Measurements from ENCODE around the gene LITAF. TPM values are rescaled to one million over a fixed set of nuclear protein-coding genes. Genes with fewer than 3 reads are reported as not detected.
"Not testable (repeated sequence)": the region's sequence is repeated elsewhere in the genome, so short reads cannot be mapped to it uniquely, and the experiment has no call there.

LITAF gene
- total and polyA plus RNA-seq, 7 experiments from 2014 or later = 126 to 563 (median 264) TPM

GRCh38 chr16:11514283-11514682, 72.4 kb downstream of the LITAF start:
- Mint-ChIP-seq H3K4me3 (no peak overlapping the region), H3K36me3 (no peaks in the 10 kb centered on the region), H3K9me3 (no peaks in the 10 kb centered on the region), H3K27me3 (no peaks in the 10 kb centered on the region), H3K27ac (no peak overlapping the region), H3K4me1 (peaks cover 0 to 2% (median 0%) of the 10 kb centered on the region in 7 donors)
- no peaks in the 10 kb centered on the region for H3K36me3 ChIP-seq (ENCODE audit: control insufficient read depth in 2 of 3, insufficient read depth in 3 of 3, low read length in 3 of 3)
- ATAC-seq (no peak), DNase-seq (no peak)
- no peak overlapping the region for H3K4me3 ChIP-seq (ENCODE audit: low read length)
- H3K27ac ChIP-seq (ENCODE audit: low read depth, low read length) = no peak overlapping the region
- intact Hi-C loops (cut with micrococcal nuclease) = no loop called here
- no peaks in the 10 kb centered on the region for H3K4me1 ChIP-seq (ENCODE audit: control insufficient read depth in 2 of 2, insufficient read depth in 2 of 2, low read length in 2 of 2)
- no peaks in the 10 kb centered on the region for H3K27me3 ChIP-seq (ENCODE audit: control insufficient read depth in 2 of 2, insufficient read depth in 2 of 2, low read length in 2 of 2)
- ChIA-PET POLR2A (no interaction called here), CTCF (no interaction called here)
- no peaks in the 10 kb centered on the region for H3K9me3 ChIP-seq (ENCODE audit: control insufficient read depth in 2 of 3, low read length in 3 of 3)

GRCh38 chr16:11513366-11513765, 73.4 kb downstream of the LITAF start:
- H3K27me3 Mint-ChIP-seq; H3K4me1 Mint-ChIP-seq; POLR2A ChIA-PET; H3K4me3 ChIP-seq (ENCODE audit: low read length); H3K27ac Mint-ChIP-seq; H3K36me3 ChIP-seq (ENCODE audit: control insufficient read depth in 2 of 3, insufficient read depth in 3 of 3, low read length in 3 of 3); H3K4me1 ChIP-seq (ENCODE audit: control insufficient read depth in 2 of 2, insufficient read depth in 2 of 2, low read length in 2 of 2); intact Hi-C loops (cut with micrococcal nuclease); H3K36me3 Mint-ChIP-seq; DNase-seq; H3K27ac ChIP-seq (ENCODE audit: low read depth, low read length); H3K27me3 ChIP-seq (ENCODE audit: control insufficient read depth in 2 of 2, insufficient read depth in 2 of 2, low read length in 2 of 2); H3K9me3 ChIP-seq (ENCODE audit: control insufficient read depth in 2 of 3, low read length in 3 of 3); ATAC-seq; H3K4me3 Mint-ChIP-seq; H3K9me3 Mint-ChIP-seq: not testable (repeated sequence)
- CTCF ChIA-PET = interaction anchor here (0.7 kb wide), 1 partner anchor 511 kb away, joined by 6 read pairs; no protein-coding TSS in a partner anchor

GRCh38 chr16:11511801-11512200, 74.9 kb downstream of the LITAF start:
- Mint-ChIP-seq H3K9me3 (no peaks in the 10 kb centered on the region), H3K36me3 (no peaks in the 10 kb centered on the region), H3K27me3 (no peaks in the 10 kb centered on the region), H3K4me1 (no peaks in the 10 kb centered on the region), H3K4me3 (no peak overlapping the region), H3K27ac (no peak overlapping the region)
- H3K27ac ChIP-seq (ENCODE audit: low read depth, low read length) = no peak overlapping the region
- intact Hi-C loops (cut with micrococcal nuclease) = no loop called here
- ChIA-PET POLR2A (interaction anchor here (0.6 kb wide), 1 partner anchor 148 kb away, joined by 3 read pairs; no protein-coding TSS in a partner anchor), CTCF (no interaction called here)
- ATAC-seq = no peak
- no peaks in the 10 kb centered on the region for H3K9me3 ChIP-seq (ENCODE audit: control insufficient read depth in 2 of 3, low read length in 3 of 3)
- no peaks in the 10 kb centered on the region for H3K36me3 ChIP-seq (ENCODE audit: control insufficient read depth in 2 of 3, insufficient read depth in 3 of 3, low read length in 3 of 3)
- no peak for DNase-seq
- no peaks in the 10 kb centered on the region for H3K4me1 ChIP-seq (ENCODE audit: control insufficient read depth in 2 of 2, insufficient read depth in 2 of 2, low read length in 2 of 2)
- H3K4me3 ChIP-seq (ENCODE audit: low read length) = no peak overlapping the region
- H3K27me3 ChIP-seq (ENCODE audit: control insufficient read depth in 2 of 2, insufficient read depth in 2 of 2, low read length in 2 of 2) = no peaks in the 10 kb centered on the region

- H3K27ac ChIP-seq (ENCODE audit: low read depth, low read length) = no peak overlapping the region
- Mint-ChIP-seq H3K4me3 (no peak overlapping the region), H3K36me3 (no peaks in the 10 kb centered on the region), H3K27ac (no peak overlapping the region), H3K9me3 (no peaks in the 10 kb centered on the region), H3K27me3 (no peaks in the 10 kb centered on the region), H3K4me1 (no peaks in the 10 kb centered on the region)
- intact Hi-C loops (cut with micrococcal nuclease) = no loop called here
- DNase-seq (no peak), ATAC-seq (no peak)
- POLR2A ChIA-PET = no interaction called here
- no peaks in the 10 kb centered on the region for H3K27me3 ChIP-seq (ENCODE audit: control insufficient read depth in 2 of 2, insufficient read depth in 2 of 2, low read length in 2 of 2)
- CTCF ChIA-PET = no interaction called here
- no peak overlapping the region for H3K4me3 ChIP-seq (ENCODE audit: low read length)
- H3K36me3 ChIP-seq (ENCODE audit: control insufficient read depth in 2 of 3, insufficient read depth in 3 of 3, low read length in 3 of 3) = no peaks in the 10 kb centered on the region
- H3K4me1 ChIP-seq (ENCODE audit: control insufficient read depth in 2 of 2, insufficient read depth in 2 of 2, low read length in 2 of 2) = no peaks in the 10 kb centered on the region
- no peaks in the 10 kb centered on the region for H3K9me3 ChIP-seq (ENCODE audit: control insufficient read depth in 2 of 3, low read length in 3 of 3)
Measured at GRCh38 chr16:11511328-11511727, 75.4 kb downstream of the LITAF start.

GRCh38 chr16:11510178-11510973, 76.3 kb downstream of the LITAF start:
- DNase-seq = no peak
- Mint-ChIP-seq H3K27ac (no peak overlapping the region), H3K36me3 (no peaks in the 10 kb centered on the region), H3K9me3 (no peaks in the 10 kb centered on the region), H3K27me3 (no peaks in the 10 kb centered on the region), H3K4me3 (no peak overlapping the region), H3K4me1 (no peaks in the 10 kb centered on the region)
- ATAC-seq = no peak
- H3K36me3 ChIP-seq (ENCODE audit: control insufficient read depth in 2 of 3, insufficient read depth in 3 of 3, low read length in 3 of 3) = no peaks in the 10 kb centered on the region
- no peaks in the 10 kb centered on the region for H3K4me1 ChIP-seq (ENCODE audit: control insufficient read depth in 2 of 2, insufficient read depth in 2 of 2, low read length in 2 of 2)
- H3K27ac ChIP-seq (ENCODE audit: low read depth, low read length) = no peak overlapping the region
- CTCF ChIA-PET = no interaction called here
- H3K9me3 ChIP-seq (ENCODE audit: control insufficient read depth in 2 of 3, low read length in 3 of 3) = no peaks in the 10 kb centered on the region
- POLR2A ChIA-PET = no interaction called here
- H3K4me3 ChIP-seq (ENCODE audit: low read length) = no peak overlapping the region
- no peaks in the 10 kb centered on the region for H3K27me3 ChIP-seq (ENCODE audit: control insufficient read depth in 2 of 2, insufficient read depth in 2 of 2, low read length in 2 of 2)
- intact Hi-C loops (cut with micrococcal nuclease) = no loop called here

GRCh38 chr16:11507991-11508390, 78.7 kb downstream of the LITAF start:
- Histone ChIP-seq H3K4me3 (ENCODE audit: low read length) (no peak overlapping the region), H3K9me3 (ENCODE audit: control insufficient read depth in 2 of 3, low read length in 3 of 3) (no peaks in the 10 kb centered on the region), H3K27me3 (ENCODE audit: control insufficient read depth in 2 of 2, insufficient read depth in 2 of 2, low read length in 2 of 2) (no peaks in the 10 kb centered on the region), H3K27ac (ENCODE audit: low read depth, low read length) (no peak overlapping the region), H3K4me1 (ENCODE audit: control insufficient read depth in 2 of 2, insufficient read depth in 2 of 2, low read length in 2 of 2) (no peaks in the 10 kb centered on the region), H3K36me3 (ENCODE audit: control insufficient read depth in 2 of 3, insufficient read depth in 3 of 3, low read length in 3 of 3) (no peaks in the 10 kb centered on the region)
- intact Hi-C loops (cut with micrococcal nuclease) = no loop called here
- H3K27me3 Mint-ChIP-seq = no peaks in the 10 kb centered on the region
- no peaks in the 10 kb centered on the region for H3K9me3 Mint-ChIP-seq
- H3K36me3 Mint-ChIP-seq = no peaks in the 10 kb centered on the region
- no peaks in the 10 kb centered on the region for H3K4me1 Mint-ChIP-seq
- ChIA-PET POLR2A (no interaction called here), CTCF (no interaction called here)
- ATAC-seq = no peak
- no peak for DNase-seq
- no peak overlapping the region for H3K27ac Mint-ChIP-seq
- no peak overlapping the region for H3K4me3 Mint-ChIP-seq

GRCh38 chr16:11507350-11507749, 79.4 kb downstream of the LITAF start:
- ATAC-seq (no peak), DNase-seq (no peak)
- Histone ChIP-seq H3K4me1 (ENCODE audit: control insufficient read depth in 2 of 2, insufficient read depth in 2 of 2, low read length in 2 of 2) (no peaks in the 10 kb centered on the region), H3K27ac (ENCODE audit: low read depth, low read length) (no peak overlapping the region), H3K27me3 (ENCODE audit: control insufficient read depth in 2 of 2, insufficient read depth in 2 of 2, low read length in 2 of 2) (no peaks in the 10 kb centered on the region), H3K9me3 (ENCODE audit: control insufficient read depth in 2 of 3, low read length in 3 of 3) (no peaks in the 10 kb centered on the region), H3K36me3 (ENCODE audit: control insufficient read depth in 2 of 3, insufficient read depth in 3 of 3, low read length in 3 of 3) (no peaks in the 10 kb centered on the region), H3K4me3 (ENCODE audit: low read length) (no peak overlapping the region)
- ChIA-PET CTCF (no interaction called here), POLR2A (no interaction called here)
- H3K9me3 Mint-ChIP-seq = no peaks in the 10 kb centered on the region
- H3K4me1 Mint-ChIP-seq = no peaks in the 10 kb centered on the region
- H3K27me3 Mint-ChIP-seq = no peaks in the 10 kb centered on the region
- intact Hi-C loops (cut with micrococcal nuclease) = no loop called here
- no peak overlapping the region for H3K4me3 Mint-ChIP-seq
- H3K27ac Mint-ChIP-seq = no peak overlapping the region
- H3K36me3 Mint-ChIP-seq = no peaks in the 10 kb centered on the region
